ENCODE data around the gene LEMD1.

LEMD1 gene

DNA sequence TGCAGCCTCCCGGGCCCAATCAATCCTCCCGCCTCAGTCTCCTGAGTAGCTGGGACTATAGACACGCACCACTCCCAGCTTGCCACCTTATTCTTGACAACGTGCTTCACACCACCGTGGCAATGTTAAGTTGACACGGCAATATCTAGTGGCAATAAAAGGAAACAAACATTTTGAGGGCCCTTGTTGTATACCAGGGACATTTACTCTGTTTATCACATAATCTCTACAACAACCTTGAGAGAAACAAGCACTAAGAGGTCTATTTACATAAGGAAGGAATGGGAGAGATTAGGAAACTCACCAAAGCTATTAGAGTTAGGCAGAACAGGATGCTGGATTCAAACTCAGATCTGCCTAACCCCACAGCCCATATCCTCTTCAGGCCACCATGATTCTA is 68.2 kb downstream of the LEMD1 start:
- DNase-seq (ENCODE audit: low read depth) = no peak
- no peak overlapping the region for H3K4me3 ChIP-seq (ENCODE audit: low read length)
- TF ChIP-seq, protein P1, sequence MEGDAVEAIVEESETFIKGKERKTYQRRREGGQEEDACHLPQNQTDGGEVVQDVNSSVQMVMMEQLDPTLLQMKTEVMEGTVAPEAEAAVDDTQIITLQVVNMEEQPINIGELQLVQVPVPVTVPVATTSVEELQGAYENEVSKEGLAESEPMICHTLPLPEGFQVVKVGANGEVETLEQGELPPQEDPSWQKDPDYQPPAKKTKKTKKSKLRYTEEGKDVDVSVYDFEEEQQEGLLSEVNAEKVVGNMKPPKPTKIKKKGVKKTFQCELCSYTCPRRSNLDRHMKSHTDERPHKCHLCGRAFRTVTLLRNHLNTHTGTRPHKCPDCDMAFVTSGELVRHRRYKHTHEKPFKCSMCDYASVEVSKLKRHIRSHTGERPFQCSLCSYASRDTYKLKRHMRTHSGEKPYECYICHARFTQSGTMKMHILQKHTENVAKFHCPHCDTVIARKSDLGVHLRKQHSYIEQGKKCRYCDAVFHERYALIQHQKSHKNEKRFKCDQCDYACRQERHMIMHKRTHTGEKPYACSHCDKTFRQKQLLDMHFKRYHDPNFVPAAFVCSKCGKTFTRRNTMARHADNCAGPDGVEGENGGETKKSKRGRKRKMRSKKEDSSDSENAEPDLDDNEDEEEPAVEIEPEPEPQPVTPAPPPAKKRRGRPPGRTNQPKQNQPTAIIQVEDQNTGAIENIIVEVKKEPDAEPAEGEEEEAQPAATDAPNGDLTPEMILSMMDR (conservative IDR thresholded peaks at IDR 0.05; ENCODE audit: low read length) = no peak

DNA sequence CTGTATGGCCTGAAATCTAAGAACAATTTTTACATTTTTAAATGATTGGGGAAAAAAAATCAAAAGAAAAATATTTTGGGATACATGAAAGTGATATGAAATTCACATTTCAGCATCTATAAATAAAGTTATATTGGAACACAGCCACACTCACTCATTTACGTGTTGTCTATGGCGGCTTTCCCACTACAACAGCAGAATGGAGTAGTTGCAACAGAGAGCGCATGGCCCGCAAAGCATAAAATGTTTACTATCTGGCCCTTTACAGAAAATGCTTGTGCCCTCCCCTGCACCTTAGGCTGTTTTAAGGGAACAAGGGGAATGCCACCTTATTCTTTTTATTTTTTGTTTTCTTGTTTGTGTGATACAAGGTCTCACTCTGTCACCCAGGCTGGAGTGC is 68.7 kb downstream of the LEMD1 start:
- TF ChIP-seq, protein P1 (conservative IDR thresholded peaks at IDR 0.05; ENCODE audit: low read length) = no peak
- DNase-seq (ENCODE audit: low read depth) = no peak
- no peak overlapping the region for H3K4me3 ChIP-seq (ENCODE audit: low read length)

DNA sequence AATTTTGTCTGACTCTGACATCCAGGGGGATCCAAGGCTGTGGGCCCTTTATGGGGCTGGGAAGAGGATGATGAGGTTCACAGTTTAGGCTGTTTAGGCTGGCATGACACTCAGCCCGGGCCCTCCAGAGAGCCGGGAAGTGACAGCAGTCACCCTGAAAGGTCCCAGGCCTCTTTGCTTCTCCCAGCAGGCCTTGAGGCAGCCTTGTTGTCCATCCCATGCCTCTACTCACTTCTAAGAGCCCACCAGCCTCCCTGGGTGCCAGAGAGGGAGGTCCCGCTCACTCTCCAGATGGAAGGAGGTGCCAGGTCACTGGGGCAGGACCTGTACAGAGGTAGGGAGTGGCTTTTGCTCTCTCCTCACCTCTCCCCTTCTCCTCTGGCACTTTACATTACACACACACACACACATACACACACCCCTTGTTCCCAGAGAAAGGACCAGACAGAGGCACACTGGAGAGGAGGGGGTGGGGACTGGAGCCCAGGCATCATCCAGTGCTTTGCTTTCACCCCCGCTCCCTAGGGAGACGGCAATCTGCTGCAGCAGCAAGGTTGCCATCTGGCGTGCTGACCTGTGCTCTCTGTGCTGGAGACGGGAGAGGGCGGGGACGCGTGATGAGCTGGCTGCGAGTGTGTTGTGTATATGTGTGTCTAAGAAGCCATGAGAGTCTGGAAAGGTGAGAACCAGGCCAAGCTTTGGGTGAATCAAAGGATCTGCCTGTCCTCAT is 69.7 kb downstream of the LEMD1 start:
- DNase-seq (ENCODE audit: low read depth) = no peak
- TF ChIP-seq, protein P1 (conservative IDR thresholded peaks at IDR 0.05; ENCODE audit: low read length) = no peak
- H3K4me3 ChIP-seq (ENCODE audit: low read length) = no peak overlapping the region

DNA sequence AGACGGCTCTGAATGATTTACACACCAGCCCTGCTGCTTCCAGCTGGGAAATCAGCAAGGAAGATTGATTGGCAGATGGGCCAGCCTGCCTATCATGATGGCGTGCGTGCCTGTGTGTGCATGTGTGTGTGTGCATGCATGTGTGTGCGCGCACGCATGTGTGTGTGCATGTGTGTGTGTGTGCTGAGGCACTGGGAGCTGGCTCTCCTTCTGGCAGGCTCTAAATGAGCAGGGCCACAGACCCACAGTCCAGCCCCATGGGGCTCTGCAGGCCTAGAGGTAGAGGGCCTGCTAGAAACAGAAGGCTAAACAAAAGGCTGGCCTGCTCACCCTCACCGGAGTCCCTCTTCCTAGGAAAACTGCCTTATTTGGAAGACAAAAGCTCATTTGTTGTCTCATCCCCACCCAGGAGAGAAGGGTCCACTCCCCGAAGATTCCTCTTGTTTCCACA is 71.1 kb downstream of the LEMD1 start:
- no peak overlapping the region for H3K4me3 ChIP-seq (ENCODE audit: low read length)
- no peak for DNase-seq (ENCODE audit: low read depth)
- TF ChIP-seq, protein P1 (conservative IDR thresholded peaks at IDR 0.05; ENCODE audit: low read length) = no peak

DNA sequence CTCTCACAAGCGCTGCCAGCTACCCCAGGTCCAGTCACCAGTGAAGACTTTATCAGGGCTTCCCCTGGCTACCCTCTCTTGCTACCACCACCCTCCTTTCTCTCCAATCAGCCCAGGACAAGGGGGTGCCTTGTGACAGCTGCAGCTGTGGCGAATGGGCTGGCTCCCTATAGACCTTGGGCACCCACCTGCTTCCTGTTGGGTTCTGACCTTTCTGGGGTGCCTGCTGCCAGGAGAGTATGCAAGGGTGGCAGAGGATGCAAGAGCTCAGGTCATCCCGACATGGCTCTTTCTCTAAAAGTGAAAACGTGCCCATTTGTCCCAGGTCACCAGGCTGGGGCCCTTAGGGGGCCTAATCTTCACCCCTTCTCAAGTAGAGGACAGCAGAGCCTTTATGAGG is 71.7 kb downstream of the LEMD1 start:
- H3K4me3 ChIP-seq (ENCODE audit: low read length) = no peak overlapping the region
- no peak for DNase-seq (ENCODE audit: low read depth)
- TF ChIP-seq, protein P1 (conservative IDR thresholded peaks at IDR 0.05; ENCODE audit: low read length) = no peak

DNA sequence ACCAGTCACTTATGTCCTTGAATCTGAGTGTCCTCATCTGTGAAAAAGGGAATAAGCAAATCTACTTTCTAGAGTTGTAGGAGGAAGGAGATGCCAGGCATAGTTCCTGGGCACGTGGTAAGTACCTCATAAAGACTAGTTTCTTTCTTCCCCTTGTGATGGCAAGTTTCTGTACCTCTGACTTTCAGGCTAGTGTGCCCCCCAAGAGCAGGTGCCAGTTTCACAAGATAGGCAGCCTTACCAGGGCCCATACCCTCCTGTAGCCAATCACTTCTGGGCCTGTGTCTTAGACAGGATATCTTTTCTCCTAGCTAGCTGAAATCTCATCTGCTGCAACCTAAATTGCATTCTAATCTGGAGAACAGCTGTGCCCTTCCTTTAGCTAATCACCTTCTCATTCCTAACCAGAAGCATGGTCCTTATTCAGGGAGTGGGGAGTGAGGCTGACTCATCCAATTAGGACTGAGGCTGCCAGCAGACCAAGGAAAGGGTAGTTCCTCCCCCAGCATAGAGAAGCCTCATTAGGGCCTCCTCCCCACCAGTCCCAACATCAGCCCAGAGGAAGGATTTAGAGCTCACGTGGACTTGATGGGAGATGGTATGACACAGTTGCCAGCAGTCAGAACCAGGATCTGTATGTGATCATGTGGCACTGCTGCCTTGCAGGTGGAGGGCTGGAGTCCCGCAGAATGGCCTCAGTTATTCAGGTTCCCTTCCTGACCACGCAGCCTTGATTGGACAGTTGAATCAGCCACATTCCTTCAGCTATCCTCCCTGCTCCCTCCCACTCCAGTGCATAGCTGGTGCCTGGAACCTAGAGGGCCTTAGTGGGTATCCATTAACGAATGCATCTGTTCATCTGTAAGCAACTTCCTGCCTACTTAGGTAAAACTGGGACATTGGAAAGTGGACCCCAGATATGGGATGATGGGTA is 73.0 kb downstream of the LEMD1 start:
- H3K4me3 ChIP-seq (ENCODE audit: low read length) = no peak overlapping the region
- TF ChIP-seq, protein P1 (conservative IDR thresholded peaks at IDR 0.05; ENCODE audit: low read length) = no peak
- no peak for DNase-seq (ENCODE audit: low read depth)

All from AG10803 (cell line).